Lower lobe of right lung (tissue), 2 donors: ENCODE data around the gene ITGA2B. TPM values are rescaled to one million over a fixed set of nuclear protein-coding genes. Genes with fewer than 3 reads are reported as not detected.
"Not testable (repeated sequence)": the region's sequence is repeated elsewhere in the genome, so short reads cannot be mapped to it uniquely, and the experiment has no call there.

Experiments
- ATAC-seq, 2 donors: fragments of 200-7000 bp; cut with Tn5 transposase; one replicate each; pipeline ENCODE4 v1.9.1; 2020 to 2022; ENCODE audit warnings: mild to moderate bottlenecking in 2 of 2, moderate library complexity in 2 of 2
- DNase-seq: peaks from one replicate; pipeline ENCODE4 v3.0.0-alpha.2; 2020
- H3K27ac ChIP-seq: fragments of 200-600 bp; one replicate; pipeline ENCODE4 v1.8.0; 2022
- H3K27me3 ChIP-seq: fragments of 200-600 bp; one replicate; pipeline ENCODE4 v1.8.0; 2022; ENCODE audit warnings: low read depth
- H3K36me3 ChIP-seq: fragments of 200-600 bp; one replicate; pipeline ENCODE4 v1.8.0; 2022; ENCODE audit warnings: mild to moderate bottlenecking
- H3K4me1 ChIP-seq: fragments of 200-600 bp; one replicate; pipeline ENCODE4 v1.8.0; 2022
- H3K4me3 ChIP-seq: fragments of 200-600 bp; one replicate; pipeline ENCODE4 v1.8.0; 2022; ENCODE audit warnings: mild to moderate bottlenecking
- H3K9me3 ChIP-seq: fragments of 200-600 bp; one replicate; pipeline ENCODE4 v1.8.0; 2022
- CTCF ChIP-seq: fragments of 200-600 bp; IDR thresholded peaks from one replicate; pipeline ENCODE4 v1.8.0; 2022; ENCODE audit warnings: antibody characterized with exemption, mild to moderate bottlenecking
- intact Hi-C: fragments of 100-400 bp; cut with DNase I; formaldehyde crosslinking; loops from one replicate; pipeline ENCODE4 v1.11.0; 2022
- total RNA-seq: library from RNA; stranded (reverse); fragmentation: NEBNext Ultra II Directional; extraction: Animal tissue kit (Norgen Biotek cat#: 25700); gene quantifications from one replicate; pipeline ENCODE4 v1.2.1, GENCODE V29; 2021
- donor health status: DM: no; HTN: yes; CAD: no; lungs with severe emphysema.

Gene ITGA2B
- total RNA-seq, 1 donor from 2014 or later, result 5.2 TPM

- intact Hi-C loops, result loop anchor here (10.0 kb wide), 1 partner anchor 131 kb away; the partner anchor contains the start of gene UBTF
- Histone ChIP-seq H3K4me3 (peak overlapping the region; percentile 97), H3K36me3 (peaks cover 26% of the 10 kb centered on the region), H3K4me1 (peaks cover 43% of the 10 kb centered on the region), H3K9me3 (no peaks in the 10 kb centered on the region), H3K27me3 (no peaks in the 10 kb centered on the region), H3K27ac (no peak overlapping the region)
- no peak for TF ChIP-seq CTCF
- DNase-seq (no peak), ATAC-seq (no peak)
These were observed 43.2 kb downstream of the ITGA2B start for GRCh38 chr17:44346064-44346844.

DNA sequence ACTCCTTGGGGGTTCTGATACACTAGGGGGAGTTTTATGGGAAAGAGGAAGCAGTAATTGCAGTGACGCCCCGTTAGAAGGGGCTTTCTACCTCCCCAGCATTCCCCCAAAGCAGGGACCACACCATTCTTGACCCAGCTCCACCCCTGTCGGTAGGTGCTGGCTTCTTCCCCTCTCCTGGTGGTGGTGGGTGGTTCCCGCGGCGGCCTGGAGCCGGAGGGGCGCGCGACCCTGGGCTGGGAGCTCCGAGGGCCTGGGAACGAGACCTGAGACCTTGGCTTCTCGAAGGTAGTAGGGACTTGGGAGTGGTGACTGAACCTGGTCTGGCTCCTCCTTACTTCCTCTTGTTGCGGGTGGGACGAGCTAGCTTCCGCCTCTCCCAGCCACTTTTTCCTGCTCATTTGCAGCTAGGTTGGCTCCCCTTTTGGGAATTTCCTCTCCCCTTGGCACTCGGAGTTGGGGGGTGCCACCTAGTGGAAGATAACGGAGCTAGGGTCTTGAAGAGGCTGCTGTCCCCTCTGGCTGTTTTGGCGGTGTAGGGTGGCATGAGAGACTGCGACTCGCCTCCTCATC lies 43.9 kb downstream of the ITGA2B start:
- Histone ChIP-seq H3K4me1 (peaks cover 43% of the 10 kb centered on the region), H3K4me3 (peak overlapping the region; percentile 97), H3K9me3 (no peaks in the 10 kb centered on the region), H3K27me3 (no peaks in the 10 kb centered on the region), H3K36me3 (peaks cover 18% of the 10 kb centered on the region), H3K27ac (peak overlapping the region; percentile 92)
- peak; percentile 43 for TF ChIP-seq CTCF
- intact Hi-C loops, result loop anchor here (10.0 kb wide), 1 partner anchor 131 kb away; the partner anchor contains the start of gene UBTF
- no peak for DNase-seq
- ATAC-seq, result peak; percentile 28 to 56

GRCh38 chr17:44344939-44345453 lies 44.5 kb downstream of the ITGA2B start, which contains the start of gene GRN:
TSS of gene GRN (plus strand) at chr17:44345302. CDS start at chr17:44349165, 3,863 bp downstream.
- peak; percentile 93 for DNase-seq
- Histone ChIP-seq H3K9me3 (no peaks in the 10 kb centered on the region), H3K4me3 (peak within 1 kb of the TSS; percentile 97), H3K4me1 (peaks cover 43% of the 10 kb centered on the region), H3K27me3 (no peaks in the 10 kb centered on the region), H3K27ac (peak within 1 kb of the TSS; percentile 92), H3K36me3 (peaks cover 13% of the 10 kb centered on the region)
- TF ChIP-seq CTCF, result no peak
- intact Hi-C loops, result loop anchor here (10.0 kb wide), 1 partner anchor 130 kb away; the partner anchor contains the start of gene UBTF
- ATAC-seq, result peak; percentile 98 to 99

GRCh38 chr17:44343510-44344209 lies 45.8 kb downstream of the ITGA2B start:
- intact Hi-C loops, result loop anchor here (10.0 kb wide), 1 partner anchor 129 kb away; the partner anchor contains the start of gene UBTF
- no peaks in the 10 kb centered on the region for H3K27me3 ChIP-seq

GRCh38 chr17:44340553-44340952 lies 48.9 kb downstream of the ITGA2B start:
- not testable (repeated sequence) for H3K9me3 ChIP-seq, H3K27ac ChIP-seq, H3K36me3 ChIP-seq, H3K4me3 ChIP-seq, H3K27me3 ChIP-seq, ATAC-seq, DNase-seq
- peaks cover 16% of the 10 kb centered on the region for H3K4me1 ChIP-seq
- intact Hi-C loops, result loop anchor here (10.0 kb wide), 1 partner anchor 126 kb away; the partner anchor contains the start of gene UBTF

More at GRCh38 chr17:44343510-44344209, 45.8 kb downstream of the ITGA2B start:
- Histone ChIP-seq H3K9me3 (no peaks in the 10 kb centered on the region), H3K4me3 (no peak overlapping the region), H3K36me3 (no peaks in the 10 kb centered on the region), H3K27ac (no peak overlapping the region), H3K4me1 (peaks cover 36% of the 10 kb centered on the region)
- ATAC-seq, result no peak
- DNase-seq, result no peak
- no peak for TF ChIP-seq CTCF
